ENCODE results near the gene RUNX1.

Gene RUNX1

GRCh38 chr21:34897828-34898227, 151.3 kb downstream of the RUNX1 start:
- no peak for DNase-seq (ENCODE audit: low read depth)

GRCh38 chr21:34894401-34894800, 154.7 kb downstream of the RUNX1 start:
- DNase-seq (ENCODE audit: low read depth) = no peak

- no peak for DNase-seq (ENCODE audit: low read depth)
Observed at GRCh38 chr21:34892209-34892608, 156.9 kb downstream of the RUNX1 start.

GRCh38 chr21:34891613-34891943, 157.5 kb downstream of the RUNX1 start:
- DNase-seq (ENCODE audit: low read depth) = no peak

GRCh38 chr21:34890724-34891612, 158.1 kb downstream of the RUNX1 start:
- no peak for DNase-seq (ENCODE audit: low read depth)

- DNase-seq (ENCODE audit: low read depth) = no peak
Observed at GRCh38 chr21:34890470-34890723, 158.7 kb downstream of the RUNX1 start.

GRCh38 chr21:34889676-34890469, 159.2 kb downstream of the RUNX1 start:
- DNase-seq (ENCODE audit: low read depth) = peak; percentile 67

GRCh38 chr21:34889320-34889675, 159.8 kb downstream of the RUNX1 start:
- no peak for DNase-seq (ENCODE audit: low read depth)

GRCh38 chr21:34888569-34889319, 160.4 kb downstream of the RUNX1 start:
- DNase-seq (ENCODE audit: low read depth) = peak; percentile 75

- peak; percentile 92 for DNase-seq (ENCODE audit: low read depth)
Observed at GRCh38 chr21:34887725-34888568, 161.2 kb downstream of the RUNX1 start.

- no peak for DNase-seq (ENCODE audit: low read depth)
Observed at GRCh38 chr21:34887105-34887442, 162.0 kb downstream of the RUNX1 start.

- no peak for DNase-seq (ENCODE audit: low read depth)
Observed at GRCh38 chr21:34886240-34887104, 162.6 kb downstream of the RUNX1 start.

GRCh38 chr21:34885626-34886239, 163.4 kb downstream of the RUNX1 start:
- DNase-seq (ENCODE audit: low read depth) = no peak

- no peak for DNase-seq (ENCODE audit: low read depth)
Observed at GRCh38 chr21:34885125-34885524, 164.0 kb downstream of the RUNX1 start.

GRCh38 chr21:34884346-34884929, 164.7 kb downstream of the RUNX1 start:
- DNase-seq (ENCODE audit: low read depth) = no peak

- no peak for DNase-seq (ENCODE audit: low read depth)
Observed at GRCh38 chr21:34883491-34884271, 165.4 kb downstream of the RUNX1 start.

- DNase-seq (ENCODE audit: low read depth) = no peak
Observed at GRCh38 chr21:34882719-34883131, 166.4 kb downstream of the RUNX1 start.

- DNase-seq (ENCODE audit: low read depth) = no peak
Observed at GRCh38 chr21:34881839-34882371, 167.2 kb downstream of the RUNX1 start.

- no peak for DNase-seq (ENCODE audit: low read depth)
Observed at GRCh38 chr21:34881421-34881820, 167.7 kb downstream of the RUNX1 start.

Measured in stimulated activated CD4-positive, alpha-beta T cell treated with anti-CD3 and anti-CD28 coated beads, Interleukin-2, amount 100 ng/mL, for 4 hours (primary cell).